Subcutaneous abdominal adipose tissue (tissue), 5 donors: ENCODE data around the gene GNG3.

Source experiments
- H3K27ac ChIP-seq: one replicate; pipeline ENCODE4 v1.7.0; 2013; ENCODE audit warnings: low read depth, mild to moderate bottlenecking, inconsistent platforms, low read length, moderate library complexity
- H3K27me3 ChIP-seq, 5 donors: one replicate each; pipeline ENCODE4 v1.7.0; 2013; ENCODE audit warnings: low read length in 5 of 5, inconsistent platforms in 1 of 5; ENCODE audit not compliant: control insufficient read depth in 5 of 5, insufficient read depth in 4 of 5
- H3K36me3 ChIP-seq, 5 donors: one replicate each; pipeline ENCODE4 v1.7.0; 2013; ENCODE audit warnings: low read length in 5 of 5; ENCODE audit not compliant: control insufficient read depth in 5 of 5, insufficient read depth in 5 of 5
- H3K4me1 ChIP-seq, 5 donors: one replicate each; pipeline ENCODE4 v1.7.0; 2013; ENCODE audit warnings: low read length in 5 of 5, mild to moderate bottlenecking in 3 of 5, moderate library complexity in 1 of 5; ENCODE audit not compliant: control insufficient read depth in 5 of 5, insufficient read depth in 5 of 5
- H3K4me3 ChIP-seq, 5 donors: one replicate each; pipeline ENCODE4 v1.7.0; 2013; ENCODE audit warnings: low read length in 5 of 5, low read depth in 1 of 5
- H3K9ac ChIP-seq, 5 donors: one replicate each; pipeline ENCODE4 v1.7.0; 2013; ENCODE audit warnings: low read length in 5 of 5, mild to moderate bottlenecking in 4 of 5, moderate library complexity in 3 of 5
- H3K9me3 ChIP-seq, 5 donors: one replicate each; pipeline ENCODE4 v1.7.0; 2013; ENCODE audit warnings: low read length in 5 of 5; ENCODE audit not compliant: control insufficient read depth in 5 of 5
- donor health status: healthy.
- donor health status: healthy.
- donor health status: healthy.
- donor health status: healthy.
- donor health status: healthy.

The GNG3 gene

GRCh38 chr11:62705880-62706849, 1.3 kb upstream of the GNG3 start:
- H3K36me3 ChIP-seq: peaks cover 2 to 14% (median 7%) of the 10 kb centered on the region in 5 donors
- H3K27me3 ChIP-seq: no peaks in the 10 kb centered on the region
- peak overlapping the region; percentile 81 for H3K27ac ChIP-seq
- H3K4me3 ChIP-seq: peak overlapping the region; percentile 75 to 90 (median 84)
- peaks cover 4 to 45% (median 36%) of the 10 kb centered on the region in 5 donors for H3K4me1 ChIP-seq
- no peaks in the 10 kb centered on the region for H3K9me3 ChIP-seq
- H3K9ac ChIP-seq: peak overlapping the region; percentile 10 to 89 (median 72)

GRCh38 chr11:62706850-62707247, 627 bp upstream of the GNG3 start:
- no peaks in the 10 kb centered on the region for H3K27me3 ChIP-seq
- no peaks in the 10 kb centered on the region for H3K9me3 ChIP-seq
- H3K36me3 ChIP-seq: peaks cover 0 to 14% (median 11%) of the 10 kb centered on the region in 5 donors
- peaks cover 4 to 45% (median 36%) of the 10 kb centered on the region in 5 donors for H3K4me1 ChIP-seq
- peak overlapping the region in 2 of 5 donors; percentile 35 to 48 for H3K9ac ChIP-seq
- peak overlapping the region; percentile 51 to 85 (median 80) for H3K4me3 ChIP-seq
- H3K27ac ChIP-seq: peak overlapping the region; percentile 41

- peaks cover 0 to 28% (median 17%) of the 10 kb centered on the region in 5 donors for H3K36me3 ChIP-seq
- H3K9me3 ChIP-seq: no peaks in the 10 kb centered on the region
- peaks cover 4 to 47% (median 43%) of the 10 kb centered on the region in 5 donors for H3K4me1 ChIP-seq
- no peaks in the 10 kb centered on the region for H3K27me3 ChIP-seq
- peak overlapping the region in 4 of 5 donors; percentile 71 to 97 (median 84) for H3K4me3 ChIP-seq
- H3K27ac ChIP-seq: peak overlapping the region; percentile 99
- peak overlapping the region in 4 of 5 donors; percentile 50 to 96 (median 82) for H3K9ac ChIP-seq
Measured at GRCh38 chr11:62708392-62708791, 916 bp downstream of the GNG3 start.

DNA sequence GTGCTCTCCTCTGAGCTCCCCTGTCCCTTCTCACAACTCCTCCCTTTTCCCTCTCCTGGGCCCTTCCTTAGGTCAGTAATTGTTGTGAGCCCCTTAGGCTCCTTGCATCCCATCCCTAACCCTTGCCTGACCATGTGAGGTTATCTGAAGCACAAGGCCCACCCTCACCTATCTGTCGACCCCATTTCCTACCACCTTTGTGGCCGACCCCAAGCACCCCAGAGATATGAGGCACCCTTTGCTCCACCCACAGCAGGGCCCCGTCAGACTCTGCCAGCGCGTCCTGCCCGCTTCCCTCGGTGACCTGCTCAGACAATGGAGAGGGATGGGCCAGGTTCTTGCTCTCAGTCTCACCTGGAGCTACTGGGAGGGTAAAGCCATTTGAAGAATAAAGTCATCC, 1.3 kb downstream of the GNG3 start:
- H3K9me3 ChIP-seq: no peaks in the 10 kb centered on the region
- peak overlapping the region; percentile 99 for H3K27ac ChIP-seq
- peak overlapping the region; percentile 71 to 97 (median 82) for H3K4me3 ChIP-seq
- H3K4me1 ChIP-seq: peaks cover 4 to 50% (median 47%) of the 10 kb centered on the region in 5 donors
- peaks cover 0 to 32% (median 21%) of the 10 kb centered on the region in 5 donors for H3K36me3 ChIP-seq
- H3K9ac ChIP-seq: peak overlapping the region; percentile 68 to 98 (median 95)
- H3K27me3 ChIP-seq: no peaks in the 10 kb centered on the region

DNA sequence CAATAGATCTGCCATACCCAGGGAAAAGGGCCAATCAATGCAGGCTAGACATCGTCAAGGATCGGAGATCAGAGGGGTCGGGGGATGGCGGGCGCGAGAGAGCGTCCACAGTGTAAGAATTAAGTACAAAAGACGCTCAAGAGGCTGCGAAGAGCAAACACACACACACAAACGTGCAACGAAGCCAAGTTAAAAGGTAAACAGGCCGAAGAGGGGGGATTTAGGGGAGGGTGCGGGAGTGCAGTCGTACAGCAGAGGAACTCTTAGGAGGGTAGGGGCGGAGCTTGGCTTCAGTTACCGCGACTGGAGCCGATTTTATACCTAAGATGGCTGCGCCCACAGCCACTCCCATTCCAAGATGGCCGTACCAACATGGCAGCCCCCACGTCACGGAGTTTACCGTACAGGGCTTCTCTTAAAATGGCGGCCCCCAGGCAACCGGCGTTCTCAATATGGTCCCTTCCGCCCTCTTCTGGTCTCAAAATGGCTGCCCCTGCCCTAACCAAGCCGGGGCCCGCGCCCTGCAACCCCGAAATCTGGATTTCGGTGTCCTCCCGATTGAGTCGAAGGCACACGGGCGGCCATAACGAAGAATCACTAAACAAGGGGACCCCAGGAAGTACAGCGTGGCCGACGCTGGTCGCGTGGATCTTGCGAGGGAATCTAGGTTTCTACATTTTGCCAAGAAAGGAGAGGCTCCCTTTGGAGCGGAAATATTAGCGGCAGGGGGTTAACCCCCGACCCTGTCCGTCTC, 1.9 kb downstream of the GNG3 start:
- peaks cover 3 to 37% (median 25%) of the 10 kb centered on the region in 5 donors for H3K36me3 ChIP-seq
- H3K9ac ChIP-seq: peak overlapping the region; percentile 75 to 98 (median 96)
- H3K27me3 ChIP-seq: no peaks in the 10 kb centered on the region
- no peaks in the 10 kb centered on the region for H3K9me3 ChIP-seq
- peak overlapping the region; percentile 99 for H3K27ac ChIP-seq
- H3K4me1 ChIP-seq: peaks cover 4 to 50% (median 47%) of the 10 kb centered on the region in 5 donors
- peak overlapping the region; percentile 71 to 97 (median 82) for H3K4me3 ChIP-seq

DNA sequence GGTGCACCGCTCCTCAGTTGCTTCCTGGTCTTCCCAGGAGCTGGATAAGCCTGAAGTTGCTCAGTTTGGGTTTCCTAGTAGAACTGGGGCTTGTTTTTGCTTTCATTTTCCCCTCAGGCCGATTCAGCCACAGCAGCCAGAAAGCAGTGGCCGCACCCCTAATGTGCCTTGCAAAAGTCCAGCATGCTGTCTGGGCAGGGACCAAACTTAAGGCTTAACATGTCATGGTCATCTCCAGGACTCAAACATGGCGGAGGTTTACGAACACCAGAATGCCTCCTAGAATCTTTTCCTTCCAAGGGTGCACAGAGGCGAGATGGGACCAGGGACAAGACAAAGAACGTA, 2.5 kb downstream of the GNG3 start:
- Histone ChIP-seq H3K4me1 (peaks cover 4 to 50% (median 46%) of the 10 kb centered on the region in 5 donors), H3K9ac (peak overlapping the region; percentile 75 to 98 (median 95)), H3K9me3 (no peaks in the 10 kb centered on the region), H3K36me3 (peaks cover 3 to 42% (median 30%) of the 10 kb centered on the region in 5 donors), H3K27me3 (no peaks in the 10 kb centered on the region), H3K27ac (peak overlapping the region; percentile 99), H3K4me3 (peak overlapping the region; percentile 71 to 91 (median 82))

DNA sequence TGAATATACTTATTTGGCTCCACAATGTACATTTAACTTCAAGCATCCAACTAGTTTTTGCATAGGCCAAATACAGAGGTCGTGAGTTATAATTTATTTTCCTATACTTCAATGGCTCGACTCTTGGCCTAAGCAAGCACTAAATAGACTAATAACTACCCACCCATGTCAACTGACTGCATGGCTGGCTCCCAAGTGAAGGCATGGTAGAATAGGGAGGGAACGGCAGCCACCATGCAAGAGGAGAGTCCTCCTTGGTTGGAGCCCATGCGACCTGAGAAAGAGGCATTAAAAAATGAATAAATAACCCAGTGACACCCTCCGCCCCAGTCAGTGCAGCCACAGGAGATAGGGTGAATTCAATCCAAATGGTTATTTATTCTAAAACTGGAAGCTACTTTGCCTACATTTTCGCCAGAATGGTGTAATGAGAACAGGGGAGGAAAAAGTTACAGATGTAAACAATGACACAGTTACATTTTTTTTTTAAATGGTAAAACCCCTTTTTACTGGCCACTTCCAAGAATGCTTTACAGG, 4.9 kb downstream of the GNG3 start:
- H3K4me3 ChIP-seq: no peak overlapping the region
- peaks cover 12 to 65% (median 53%) of the 10 kb centered on the region in 5 donors for H3K36me3 ChIP-seq
- peaks cover 2 to 33% (median 31%) of the 10 kb centered on the region in 5 donors for H3K4me1 ChIP-seq
- H3K27ac ChIP-seq: peak overlapping the region; percentile 66
- H3K9me3 ChIP-seq: no peaks in the 10 kb centered on the region
- H3K27me3 ChIP-seq: no peaks in the 10 kb centered on the region
- no peak overlapping the region for H3K9ac ChIP-seq

- H3K4me1 ChIP-seq: peaks cover 2 to 33% (median 31%) of the 10 kb centered on the region in 5 donors
- no peak overlapping the region for H3K4me3 ChIP-seq
- H3K27me3 ChIP-seq: no peaks in the 10 kb centered on the region
- H3K36me3 ChIP-seq: peaks cover 15 to 70% (median 58%) of the 10 kb centered on the region in 5 donors
- H3K9ac ChIP-seq: peak overlapping the region in 1 of 5 donors; percentile 26
- H3K9me3 ChIP-seq: no peaks in the 10 kb centered on the region
- H3K27ac ChIP-seq: peak overlapping the region; percentile 66
Measured at GRCh38 chr11:62712861-62713260, 5.4 kb downstream of the GNG3 start.

DNA sequence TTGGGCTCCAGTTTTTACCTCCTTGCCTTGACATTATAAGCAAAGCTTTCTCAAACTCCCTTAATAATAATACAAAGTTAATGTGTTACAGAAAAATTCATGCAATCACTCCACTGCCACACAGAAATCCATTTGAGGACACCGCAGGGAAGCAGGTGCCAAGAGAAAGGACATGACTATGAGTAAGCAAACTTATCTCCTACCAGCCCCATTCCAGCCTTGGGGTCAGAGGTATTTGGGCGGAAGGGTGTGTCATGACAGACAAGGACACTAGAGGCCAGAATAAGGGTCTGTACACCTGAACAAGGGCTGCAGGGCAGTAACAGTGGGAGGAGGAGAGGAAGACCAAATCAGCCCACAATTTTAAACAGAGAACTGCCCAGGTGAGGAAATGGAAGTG, 5.9 kb downstream of the GNG3 start:
- no peak overlapping the region for H3K4me3 ChIP-seq
- peak overlapping the region; percentile 66 for H3K27ac ChIP-seq
- H3K4me1 ChIP-seq: peaks cover 2 to 30% (median 30%) of the 10 kb centered on the region in 5 donors
- peaks cover 18 to 75% (median 63%) of the 10 kb centered on the region in 5 donors for H3K36me3 ChIP-seq
- H3K27me3 ChIP-seq: no peaks in the 10 kb centered on the region
- peak overlapping the region in 1 of 5 donors; percentile 7 for H3K9ac ChIP-seq
- no peaks in the 10 kb centered on the region for H3K9me3 ChIP-seq
